ENCODE data around the gene TBC1D22A.

TBC1D22A gene

GRCh38 chr22:46823248-46823647, 60.8 kb downstream of the TBC1D22A start:
- CTCF ChIA-PET, result interaction anchor here (14.1 kb wide), 1 partner anchor 22 kb away, joined by 161 read pairs; no protein-coding TSS in a partner anchor
- no peak for TF ChIP-seq CTCF (IDR thresholded peaks at IDR 0.05; ENCODE audit: insufficient read depth, low read length, missing control alignments)
- POLR2A ChIA-PET, result no interaction called here
- no peak for DNase-seq (ENCODE audit: low read depth, low spot score)
- no peak overlapping the region for H3K4me3 ChIP-seq (ENCODE audit: low read depth, low read length)

GRCh38 chr22:46823654-46824053, 61.2 kb downstream of the TBC1D22A start:
- TF ChIP-seq CTCF (IDR thresholded peaks at IDR 0.05; ENCODE audit: insufficient read depth, low read length, missing control alignments), result no peak
- CTCF ChIA-PET, result no interaction called here
- POLR2A ChIA-PET, result no interaction called here
- no peak for DNase-seq (ENCODE audit: low read depth, low spot score)
- no peak overlapping the region for H3K4me3 ChIP-seq (ENCODE audit: low read depth, low read length)

- H3K4me3 ChIP-seq (ENCODE audit: low read depth, low read length), result no peak overlapping the region
- no peak for DNase-seq (ENCODE audit: low read depth, low spot score)
- TF ChIP-seq CTCF (IDR thresholded peaks at IDR 0.05; ENCODE audit: insufficient read depth, low read length, missing control alignments), result no peak
- ChIA-PET CTCF (no interaction called here), POLR2A (no interaction called here)
Observed at GRCh38 chr22:46824344-46824909, 62.0 kb downstream of the TBC1D22A start.

GRCh38 chr22:46824980-46825544, 62.6 kb downstream of the TBC1D22A start:
- TF ChIP-seq CTCF (IDR thresholded peaks at IDR 0.05; ENCODE audit: insufficient read depth, low read length, missing control alignments), result no peak
- DNase-seq (ENCODE audit: low read depth, low spot score), result no peak
- no peak overlapping the region for H3K4me3 ChIP-seq (ENCODE audit: low read depth, low read length)
- ChIA-PET CTCF (interaction anchor here (2.5 kb wide), 1 partner anchor 22 kb away, joined by 12 read pairs; no protein-coding TSS in a partner anchor), POLR2A (no interaction called here)

GRCh38 chr22:46826438-46827135, 64.1 kb downstream of the TBC1D22A start:
- no peak overlapping the region for H3K4me3 ChIP-seq (ENCODE audit: low read depth, low read length)
- ChIA-PET POLR2A (no interaction called here), CTCF (interaction anchor here (0.7 to 2.5 kb wide), 6 partner anchors 12 to 28 kb away, joined by 3 to 12 read pairs (median 4); no protein-coding TSS in a partner anchor)
- TF ChIP-seq CTCF (IDR thresholded peaks at IDR 0.05; ENCODE audit: insufficient read depth, low read length, missing control alignments), result no peak
- DNase-seq (ENCODE audit: low read depth, low spot score), result no peak

- no peak overlapping the region for H3K4me3 ChIP-seq (ENCODE audit: low read depth, low read length)
- no peak for TF ChIP-seq CTCF (IDR thresholded peaks at IDR 0.05; ENCODE audit: insufficient read depth, low read length, missing control alignments)
- CTCF ChIA-PET, result interaction anchor here (0.7 to 2.5 kb wide), 5 partner anchors 10 to 28 kb away, joined by 3 to 12 read pairs (median 4); no protein-coding TSS in a partner anchor
- no peak for DNase-seq (ENCODE audit: low read depth, low spot score)
- POLR2A ChIA-PET, result no interaction called here
Observed at GRCh38 chr22:46827136-46827780, 64.8 kb downstream of the TBC1D22A start.
